ENCODE data around the gene DOK1. TPM values are rescaled to one million over a fixed set of nuclear protein-coding genes. Genes with fewer than 3 reads are reported as not detected.
A peak's percentile ranks its signal among the peaks of the same experiment; 100 is the strongest.

DOK1 gene
- total RNA-seq, 1 experiment from 2014 or later = 6.2 TPM

DNA sequence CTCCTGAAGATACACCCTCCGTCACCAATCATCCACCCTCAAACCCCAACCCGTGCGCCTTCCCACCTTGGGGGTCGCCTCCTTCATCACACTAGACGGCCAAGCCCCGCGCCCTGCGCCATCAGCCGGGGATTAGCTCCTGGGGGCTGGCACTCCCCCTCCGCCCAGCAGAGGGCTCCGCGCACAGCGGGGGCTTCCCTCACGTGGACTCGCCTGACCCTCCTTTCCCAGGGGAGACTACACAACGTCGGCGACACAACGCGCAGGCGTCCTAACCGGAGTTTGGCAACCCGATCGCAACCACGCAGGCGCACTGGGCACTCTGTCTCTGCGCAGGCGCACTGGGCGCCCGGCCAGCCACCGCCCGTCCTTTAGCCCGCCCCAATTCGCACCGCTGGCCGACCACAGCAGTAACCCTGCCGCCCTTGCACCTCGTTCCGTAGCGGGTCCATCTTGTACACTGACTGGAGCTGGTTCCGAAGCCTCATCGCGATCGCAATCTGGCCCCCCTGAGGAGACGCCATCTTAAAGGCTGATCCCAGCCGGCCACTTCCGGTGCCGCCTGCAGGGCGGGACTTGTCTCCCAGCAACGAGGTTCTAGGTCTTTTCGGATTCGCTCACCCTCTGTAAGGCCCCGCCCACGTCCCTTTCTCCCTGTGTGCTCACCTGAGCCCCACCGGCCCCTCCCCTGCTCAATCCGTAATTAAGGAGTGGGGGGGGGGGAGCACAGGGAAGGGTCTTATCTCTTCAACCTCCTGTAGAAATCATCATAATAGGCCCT, 47.2 kb upstream of the DOK1 start, which contains the start of gene PCGF1:
TSS of gene PCGF1 (minus strand) at position 551 of the 781 bp plus-strand sequence. CDS start at position 524, 27 bp downstream.
- Histone ChIP-seq H3K36me3 (ENCODE audit: control insufficient read depth, insufficient read depth, low read length) (peaks cover 4% of the 10 kb centered on the region), H3K9me3 (ENCODE audit: control insufficient read depth, insufficient read depth, low read depth, low read length) (no peaks in the 10 kb centered on the region), H3K27me3 (ENCODE audit: control insufficient read depth, insufficient read depth, low read length) (no peaks in the 10 kb centered on the region), H3K4me3 (ENCODE audit: low read depth in 2 of 2, low read length in 2 of 2) (peak within 1 kb of the TSS; percentile 86 to 94), H3K4me1 (ENCODE audit: control insufficient read depth, insufficient read depth, low read length) (peaks cover 25% of the 10 kb centered on the region), H3K27ac (ENCODE audit: low read length) (peak within 1 kb of the TSS; percentile 98)
- in situ Hi-C loops (cut with HindIII; ENCODE audit: low pct_unique_long_range_greater_than_20kb, low sequenced_read_pairs) = no loop called here
- ATAC-seq (peak; percentile 84), DNase-seq (ENCODE audit: low read depth, low spot score) (peak; percentile 95)
- BruUV-seq (replicated peaks) = no TSS peak
- CTCF ChIA-PET = no interaction called here
- TF ChIP-seq TCF7L2 (IDR thresholded peaks at IDR 0.05; ENCODE audit: low read depth, low read length) (peak; percentile 85; the same call in 1 of the 2 replicates), REST (IDR thresholded peaks at IDR 0.05; ENCODE audit: insufficient read depth in 1 of 2, low read depth in 2 of 2, low read length in 1 of 2) (0 out of 4 replicates have a peak, but pooled peaks of 1 of the 2 experiments have one; percentile 39), CTCF (IDR thresholded peaks at IDR 0.05) (peak; percentile 80; the same call in 1 of the 2 replicates), SIN3A (IDR thresholded peaks at IDR 0.05; ENCODE audit: borderline replicate concordance, insufficient read depth, low read depth, low read length) (peak; percentile 43), POLR2AphosphoS5 (IDR thresholded peaks at IDR 0.05; ENCODE audit: low read depth, low read length) (peak; percentile 81)
- intact Hi-C loops (cut with micrococcal nuclease; ENCODE audit: unreplicated experiment) = loop anchor here (10.0 kb wide), 1 partner anchor 77 kb away; no protein-coding TSS in a partner anchor
- POLR2A ChIA-PET = no interaction called here

GRCh38 chr2:74507926-74508520, 46.5 kb upstream of the DOK1 start:
- TF ChIP-seq REST (IDR thresholded peaks at IDR 0.05; ENCODE audit: insufficient read depth in 1 of 2, low read depth in 2 of 2, low read length in 1 of 2) = no peak
- no peak for TF ChIP-seq SIN3A (IDR thresholded peaks at IDR 0.05; ENCODE audit: borderline replicate concordance, insufficient read depth, low read depth, low read length)
- TF ChIP-seq CTCF (IDR thresholded peaks at IDR 0.05) = no peak
- no peak for TF ChIP-seq TCF7L2 (IDR thresholded peaks at IDR 0.05; ENCODE audit: low read depth, low read length)
- TF ChIP-seq POLR2AphosphoS5 (IDR thresholded peaks at IDR 0.05; ENCODE audit: low read depth, low read length) = no peak
- Histone ChIP-seq H3K4me3 (ENCODE audit: low read depth in 2 of 2, low read length in 2 of 2) (peak overlapping the region; percentile 86 to 94), H3K27me3 (ENCODE audit: control insufficient read depth, insufficient read depth, low read length) (no peaks in the 10 kb centered on the region), H3K36me3 (ENCODE audit: control insufficient read depth, insufficient read depth, low read length) (peaks cover 4% of the 10 kb centered on the region), H3K4me1 (ENCODE audit: control insufficient read depth, insufficient read depth, low read length) (peaks cover 25% of the 10 kb centered on the region), H3K9me3 (ENCODE audit: control insufficient read depth, insufficient read depth, low read depth, low read length) (no peaks in the 10 kb centered on the region), H3K27ac (ENCODE audit: low read length) (peak overlapping the region; percentile 98)
- DNase-seq (ENCODE audit: low read depth, low spot score) (no peak), ATAC-seq (peak; percentile 20; the same call in 1 of the 2 replicates)
- BruUV-seq (replicated peaks) = no TSS peak
- in situ Hi-C loops (cut with HindIII; ENCODE audit: low pct_unique_long_range_greater_than_20kb, low sequenced_read_pairs) (no loop called here), intact Hi-C loops (cut with micrococcal nuclease; ENCODE audit: unreplicated experiment) (loop anchor here (10.0 kb wide), 1 partner anchor 77 kb away; no protein-coding TSS in a partner anchor)
- ChIA-PET CTCF (no interaction called here), POLR2A (no interaction called here)

All from Panc1 (cell line).